ENCODE data around the gene ELP4.
"Not testable (repeated sequence)": the region's sequence is repeated elsewhere in the genome, so short reads cannot be mapped to it uniquely, and the experiment has no call there.

ELP4 gene

GRCh38 chr11:31555938-31556337 is 46.4 kb downstream of the ELP4 start:
- no peak for DNase-seq (ENCODE audit: low spot score)

GRCh38 chr11:31558001-31558400 is 48.4 kb downstream of the ELP4 start:
- no peak for DNase-seq (ENCODE audit: low spot score)

GRCh38 chr11:31560842-31561476 is 51.4 kb downstream of the ELP4 start:
- DNase-seq (ENCODE audit: low spot score), result no peak

- not testable (repeated sequence) for DNase-seq (ENCODE audit: low spot score)
Observed at GRCh38 chr11:31564517-31564916, 55.0 kb downstream of the ELP4 start.

- not testable (repeated sequence) for DNase-seq (ENCODE audit: low spot score)
Observed at GRCh38 chr11:31574133-31574532, 64.6 kb downstream of the ELP4 start.

- not testable (repeated sequence) for DNase-seq (ENCODE audit: low spot score)
Observed at GRCh38 chr11:31575764-31576163, 66.2 kb downstream of the ELP4 start.

GRCh38 chr11:31579412-31579811 is 69.8 kb downstream of the ELP4 start:
- not testable (repeated sequence) for DNase-seq (ENCODE audit: low spot score)

- DNase-seq (ENCODE audit: low spot score), result no peak
Observed at GRCh38 chr11:31582697-31583096, 73.1 kb downstream of the ELP4 start.

- no peak for DNase-seq (ENCODE audit: low spot score)
Observed at GRCh38 chr11:31598454-31598853, 88.9 kb downstream of the ELP4 start.

- no peak for DNase-seq (ENCODE audit: low spot score)
Observed at GRCh38 chr11:31601635-31602282, 92.2 kb downstream of the ELP4 start.

- DNase-seq (ENCODE audit: low spot score), result no peak
Observed at GRCh38 chr11:31606893-31607292, 97.3 kb downstream of the ELP4 start.

- no peak for DNase-seq (ENCODE audit: low spot score)
Observed at GRCh38 chr11:31607914-31608313, 98.3 kb downstream of the ELP4 start.

GRCh38 chr11:31608995-31609394 is 99.4 kb downstream of the ELP4 start:
- DNase-seq (ENCODE audit: low spot score), result no peak

- no peak for DNase-seq (ENCODE audit: low spot score)
Observed at GRCh38 chr11:31610544-31610943, 101.0 kb downstream of the ELP4 start.

- no peak for DNase-seq (ENCODE audit: low spot score)
Observed at GRCh38 chr11:31617246-31617645, 107.7 kb downstream of the ELP4 start.

- DNase-seq (ENCODE audit: low spot score), result no peak
Observed at GRCh38 chr11:31619980-31620379, 110.4 kb downstream of the ELP4 start.

- no peak for DNase-seq (ENCODE audit: low spot score)
Observed at GRCh38 chr11:31620434-31620833, 110.9 kb downstream of the ELP4 start.

GRCh38 chr11:31625868-31626267 is 116.3 kb downstream of the ELP4 start:
- no peak for DNase-seq (ENCODE audit: low spot score)

- DNase-seq (ENCODE audit: low spot score), result no peak
Observed at GRCh38 chr11:31628111-31628510, 118.5 kb downstream of the ELP4 start.

GRCh38 chr11:31636983-31637382 is 127.4 kb downstream of the ELP4 start:
- DNase-seq (ENCODE audit: low spot score), result no peak

GRCh38 chr11:31640611-31641010 is 131.0 kb downstream of the ELP4 start:
- no peak for DNase-seq (ENCODE audit: low spot score)

- DNase-seq (ENCODE audit: low spot score), result peak; percentile 24
Observed at GRCh38 chr11:31641477-31642062, 132.0 kb downstream of the ELP4 start.

GRCh38 chr11:31643857-31644256 is 134.3 kb downstream of the ELP4 start:
- DNase-seq (ENCODE audit: low spot score), result no peak

- peak; percentile 53 for DNase-seq (ENCODE audit: low spot score)
Observed at GRCh38 chr11:31645747-31646146, 136.2 kb downstream of the ELP4 start.
